OCI-LY7 (cell line): ENCODE results near the gene NAB1. TPM values are rescaled to one million over a fixed set of nuclear protein-coding genes. Genes with fewer than 3 reads are reported as not detected.

ENCODE experiments used
- BruUV-seq: library from RNA; stranded (reverse); fragments of 400-500 nt; replicated peaks from 2 replicates; lab custom pipeline; 2021; lab: Mats Ljungman, UMichigan
- CTCF ChIA-PET: fragments of 300-600 bp; sonication (Branson Sonifier 250); formaldehyde crosslinking; loops from one replicate; lab custom pipeline; 2022; ENCODE audit warnings: antibody characterized with exemption; ENCODE audit not compliant: unreplicated experiment; lab: Charles Lee
- POLR2A ChIA-PET: fragments of 300-600 bp; sonication (Branson Sonifier 250); formaldehyde crosslinking; loops from one replicate; lab custom pipeline; 2022; ENCODE audit warnings: antibody characterized with exemption; lab: Charles Lee
- DNase-seq: peaks from one replicate; pipeline ENCODE4 v3.0.0-alpha.2; 2015; ENCODE audit warnings: low spot score
- H2AFZ ChIP-seq: fragments of 200-600 bp; sonication (generic), shearing (Covaris generic); 2 replicates; pipeline ENCODE4 v1.6.1; 2014; ENCODE audit warnings: mild to moderate bottlenecking, antibody characterized with exemption, low read length, moderate library complexity
- H3K27ac ChIP-seq: fragments of 200-600 bp; sonication (generic); 2 replicates; pipeline ENCODE4 v1.5.1; 2014; ENCODE audit warnings: mixed run types, low read depth, mild to moderate bottlenecking, moderate library complexity, low read length, inconsistent platforms; ENCODE audit not compliant: poor library complexity, severe bottlenecking
- H3K36me3 ChIP-seq: fragments of 200-600 bp; sonication (generic); 2 replicates; pipeline ENCODE4 v1.6.1; 2014; ENCODE audit warnings: mild to moderate bottlenecking, antibody characterized with exemption, low read length, moderate library complexity, mixed read lengths; ENCODE audit not compliant: insufficient read depth
- H3K4me1 ChIP-seq: fragments of 200-600 bp; sonication (generic); 2 replicates; pipeline ENCODE4 v1.5.1; 2014; ENCODE audit warnings: mild to moderate bottlenecking, low read length; ENCODE audit not compliant: insufficient read depth, poor library complexity, severe bottlenecking
- H3K4me2 ChIP-seq: fragments of 200-600 bp; sonication (generic); 2 replicates; pipeline ENCODE4 v1.6.1; 2014; ENCODE audit warnings: mild to moderate bottlenecking, low read length
- H3K4me3 ChIP-seq: fragments of 200-600 bp; sonication (generic); 2 replicates; pipeline ENCODE4 v1.5.1; 2014; ENCODE audit warnings: mild to moderate bottlenecking, low read depth, low read length; ENCODE audit not compliant: poor library complexity, severe bottlenecking
- H3K79me2 ChIP-seq: fragments of 200-600 bp; sonication (generic); 2 replicates; pipeline ENCODE4 v1.6.1; 2016; ENCODE audit warnings: low read depth, mild to moderate bottlenecking, low read length, moderate library complexity, mixed read lengths; ENCODE audit not compliant: insufficient read depth
- H3K9me2 ChIP-seq: fragments of 200-600 bp; sonication (generic); 2 replicates; pipeline ENCODE4 v1.6.1; 2016; ENCODE audit warnings: mild to moderate bottlenecking, low read length, mixed read lengths; ENCODE audit not compliant: insufficient read depth
- H3K9me3 ChIP-seq: fragments of 200-600 bp; sonication (generic); 2 replicates; pipeline ENCODE4 v1.6.1; 2014; ENCODE audit warnings: mild to moderate bottlenecking, mixed run types, low read length, mixed read lengths
- H4K20me1 ChIP-seq: fragments of 200-600 bp; sonication (generic); 2 replicates; pipeline ENCODE4 v1.6.1; 2014; ENCODE audit warnings: mild to moderate bottlenecking, antibody characterized with exemption, low read length, moderate library complexity, mixed read lengths; ENCODE audit not compliant: insufficient read depth
- EZH2phosphoT487 ChIP-seq: fragments of 200-600 bp; sonication (generic); IDR thresholded peaks from 2 replicates; pipeline ENCODE4 v1.6.1; 2018; ENCODE audit warnings: low read depth, borderline replicate concordance, mild to moderate bottlenecking, mixed run types, antibody characterized with exemption, low read length, moderate library complexity, mixed read lengths
- intact Hi-C: fragments of 100-400 bp; cut with micrococcal nuclease; formaldehyde crosslinking; loops from one replicate; pipeline ENCODE4 v1.10.0; 2022; ENCODE audit not compliant: unreplicated experiment
- total RNA-seq, 2 experiments: library from RNA; depleted of rRNA in 1 of 2; stranded (reverse); fragments of >200 nt in 1 of 2; shearing (Covaris generic) in 1 of 2; gene quantifications; 2 replicates each; pipeline ENCODE4 v1.2.3, GENCODE V29; 2014 to 2022
- TF ChIP-seq, protein P1 (sequence below): fragments of 200-600 bp; sonication (generic); conservative IDR thresholded peaks from 2 replicates; pipeline ENCODE4 v1.5.1; 2014; ENCODE audit warnings: mild to moderate bottlenecking, antibody characterized with exemption, low read length, moderate library complexity, mixed read lengths

NAB1 gene
- total RNA-seq, 2 experiments from 2014 or later = 24.5 to 30.2 TPM

GRCh38 chr2:190655113-190655512 lies 6.2 kb downstream of the NAB1 start:
- POLR2A ChIA-PET = interaction anchor here (0.5 to 1.5 kb wide), 7 partner anchors 9 to 1646 kb away, joined by 3 to 5 read pairs (median 4); no protein-coding TSS in a partner anchor
- intact Hi-C loops = no loop called here
- no peak for TF ChIP-seq EZH2phosphoT487
- TF ChIP-seq, protein P1, sequence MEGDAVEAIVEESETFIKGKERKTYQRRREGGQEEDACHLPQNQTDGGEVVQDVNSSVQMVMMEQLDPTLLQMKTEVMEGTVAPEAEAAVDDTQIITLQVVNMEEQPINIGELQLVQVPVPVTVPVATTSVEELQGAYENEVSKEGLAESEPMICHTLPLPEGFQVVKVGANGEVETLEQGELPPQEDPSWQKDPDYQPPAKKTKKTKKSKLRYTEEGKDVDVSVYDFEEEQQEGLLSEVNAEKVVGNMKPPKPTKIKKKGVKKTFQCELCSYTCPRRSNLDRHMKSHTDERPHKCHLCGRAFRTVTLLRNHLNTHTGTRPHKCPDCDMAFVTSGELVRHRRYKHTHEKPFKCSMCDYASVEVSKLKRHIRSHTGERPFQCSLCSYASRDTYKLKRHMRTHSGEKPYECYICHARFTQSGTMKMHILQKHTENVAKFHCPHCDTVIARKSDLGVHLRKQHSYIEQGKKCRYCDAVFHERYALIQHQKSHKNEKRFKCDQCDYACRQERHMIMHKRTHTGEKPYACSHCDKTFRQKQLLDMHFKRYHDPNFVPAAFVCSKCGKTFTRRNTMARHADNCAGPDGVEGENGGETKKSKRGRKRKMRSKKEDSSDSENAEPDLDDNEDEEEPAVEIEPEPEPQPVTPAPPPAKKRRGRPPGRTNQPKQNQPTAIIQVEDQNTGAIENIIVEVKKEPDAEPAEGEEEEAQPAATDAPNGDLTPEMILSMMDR = no peak

DNA sequence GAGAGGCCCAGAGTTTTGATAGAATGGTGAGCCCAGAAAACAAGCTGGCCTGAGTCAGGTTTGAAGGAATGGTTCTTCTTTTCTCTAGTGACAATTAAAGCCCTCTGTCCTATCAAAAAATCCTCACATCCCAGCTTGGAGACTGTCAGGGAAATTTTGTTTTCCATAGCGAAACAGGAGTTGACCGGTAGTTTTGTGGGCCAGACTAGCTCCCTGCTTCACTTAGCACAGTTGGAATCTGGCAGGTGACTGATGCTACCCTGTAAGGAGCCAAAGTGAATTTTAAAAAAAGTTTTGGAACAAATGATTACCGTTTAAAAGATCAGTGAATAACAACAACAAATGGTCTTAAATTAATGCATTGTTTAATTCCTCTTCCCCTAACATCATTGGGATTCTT lies 6.7 kb downstream of the NAB1 start:
- no peak for DNase-seq
- TF ChIP-seq, protein P1 = no peak
- no peak for TF ChIP-seq EZH2phosphoT487
- Histone ChIP-seq H3K4me1 (peaks cover 4% of the 10 kb centered on the region), H3K27ac (no peak overlapping the region), H3K36me3 (0 out of 2 replicates have a peak, but pooled peaks cover 6% of the 10 kb centered on the region), H4K20me1 (peaks cover 7% of the 10 kb centered on the region; the same call in 1 of the 2 replicates), H3K79me2 (peaks cover 23% of the 10 kb centered on the region; the same call in 1 of the 2 replicates), H2AFZ (no peak overlapping the region), H3K4me3 (no peak overlapping the region), H3K9me2 (no peaks in the 10 kb centered on the region), H3K9me3 (no peaks in the 10 kb centered on the region), H3K4me2 (no peak overlapping the region)
- POLR2A ChIA-PET = interaction anchor here (0.5 to 1.5 kb wide), 6 partner anchors 8 to 554 kb away, joined by 3 to 5 read pairs (median 3); no protein-coding TSS in a partner anchor
- CTCF ChIA-PET = no interaction called here
- BruUV-seq = no TSS peak
- intact Hi-C loops = no loop called here

More at GRCh38 chr2:190655113-190655512, 6.2 kb downstream of the NAB1 start:
- Histone ChIP-seq H3K4me1 (peaks cover 8% of the 10 kb centered on the region), H2AFZ (no peak overlapping the region), H3K9me2 (no peaks in the 10 kb centered on the region), H3K9me3 (no peaks in the 10 kb centered on the region), H3K79me2 (peaks cover 26% of the 10 kb centered on the region; the same call in 1 of the 2 replicates), H3K4me3 (no peak overlapping the region), H3K4me2 (no peak overlapping the region), H3K36me3 (0 out of 2 replicates have a peak, but pooled peaks cover 3% of the 10 kb centered on the region), H4K20me1 (peaks cover 10% of the 10 kb centered on the region; the same call in 1 of the 2 replicates), H3K27ac (no peak overlapping the region)
- DNase-seq = no peak
- no TSS peak for BruUV-seq
- CTCF ChIA-PET = no interaction called here

- no peak overlapping the region for H3K4me2 ChIP-seq
- TF ChIP-seq EZH2phosphoT487 = no peak
- TF ChIP-seq, protein P1 = no peak
- H2AFZ ChIP-seq = no peak overlapping the region
- peaks cover 13% of the 10 kb centered on the region; the same call in 1 of the 2 replicates for H3K36me3 ChIP-seq
- no peak for DNase-seq
- CTCF ChIA-PET = no interaction called here
- H3K9me3 ChIP-seq = no peaks in the 10 kb centered on the region
- intact Hi-C loops = no loop called here
- peaks cover 16% of the 10 kb centered on the region; the same call in 1 of the 2 replicates for H3K79me2 ChIP-seq
- no peak overlapping the region for H3K4me3 ChIP-seq
- H4K20me1 ChIP-seq = 0 out of 2 replicates have a peak, but pooled peaks cover 6% of the 10 kb centered on the region
- no peaks in the 10 kb centered on the region for H3K9me2 ChIP-seq
- H3K27ac ChIP-seq = no peak overlapping the region
- no peaks in the 10 kb centered on the region for H3K4me1 ChIP-seq
- BruUV-seq = no TSS peak
- POLR2A ChIA-PET = interaction anchor here (0.8 to 1.1 kb wide), 3 partner anchors 11 to 553 kb away, joined by 3 read pairs; no protein-coding TSS in a partner anchor
Measured at GRCh38 chr2:190656301-190656700, 7.4 kb downstream of the NAB1 start.
